CD4-positive, alpha-beta T cell treated with Interleukin-17A for 4 hours (primary cell): ENCODE results near the gene PPP2R5E.

Experiments used
- DNase-seq: peaks from one replicate; pipeline ENCODE4 v3.0.0-alpha.2; 2020; ENCODE audit warnings: mixed read lengths

The PPP2R5E gene

GRCh38 chr14:63517354-63517753, 25.8 kb downstream of the PPP2R5E start:
- no peak for DNase-seq

- no peak for DNase-seq
These were observed 27.9 kb downstream of the PPP2R5E start for GRCh38 chr14:63515240-63515639.

- no peak for DNase-seq
These were observed 29.4 kb downstream of the PPP2R5E start for GRCh38 chr14:63513756-63514155.

- DNase-seq = no peak
These were observed 30.3 kb downstream of the PPP2R5E start for GRCh38 chr14:63512861-63513260.

GRCh38 chr14:63510538-63510937, 32.6 kb downstream of the PPP2R5E start:
- no peak for DNase-seq

- no peak for DNase-seq
These were observed 35.1 kb downstream of the PPP2R5E start for GRCh38 chr14:63508033-63508432.

- DNase-seq = no peak
These were observed 38.5 kb downstream of the PPP2R5E start for GRCh38 chr14:63504648-63505047.

- no peak for DNase-seq
These were observed 41.7 kb downstream of the PPP2R5E start for GRCh38 chr14:63501429-63501828.

- DNase-seq = no peak
These were observed 43.4 kb downstream of the PPP2R5E start for GRCh38 chr14:63499701-63500250.

GRCh38 chr14:63496837-63497400, 46.3 kb downstream of the PPP2R5E start:
- no peak for DNase-seq

GRCh38 chr14:63493246-63493645, 49.9 kb downstream of the PPP2R5E start:
- no peak for DNase-seq

- DNase-seq = no peak
These were observed 50.8 kb downstream of the PPP2R5E start for GRCh38 chr14:63492391-63492790.

- no peak for DNase-seq
These were observed 55.5 kb downstream of the PPP2R5E start for GRCh38 chr14:63487724-63488123.

- no peak for DNase-seq
These were observed 56.4 kb downstream of the PPP2R5E start for GRCh38 chr14:63486738-63487137.

GRCh38 chr14:63483315-63483714, 59.9 kb downstream of the PPP2R5E start:
- no peak for DNase-seq

GRCh38 chr14:63480599-63480998, 62.6 kb downstream of the PPP2R5E start:
- DNase-seq = no peak

- no peak for DNase-seq
These were observed 64.7 kb downstream of the PPP2R5E start for GRCh38 chr14:63478437-63478852.

GRCh38 chr14:63478010-63478409, 65.2 kb downstream of the PPP2R5E start:
- no peak for DNase-seq

GRCh38 chr14:63477556-63477955, 65.6 kb downstream of the PPP2R5E start:
- DNase-seq = no peak

- no peak for DNase-seq
These were observed 67.4 kb downstream of the PPP2R5E start for GRCh38 chr14:63475761-63476160.

GRCh38 chr14:63474844-63475243, 68.3 kb downstream of the PPP2R5E start:
- no peak for DNase-seq

GRCh38 chr14:63474111-63474510, 69.1 kb downstream of the PPP2R5E start:
- peak; percentile 8 for DNase-seq

- no peak for DNase-seq
These were observed 70.0 kb downstream of the PPP2R5E start for GRCh38 chr14:63472986-63473788.
